SH-SY5Y (cell line): Measurements from ENCODE around the gene CHAT.

Experiments used
- GATA2 ChIP-seq: IDR thresholded peaks from 2 replicates; pipeline ENCODE4 v1.6.1; 2011; ENCODE audit warnings: mild to moderate bottlenecking, low read depth, low read length
- GATA3 ChIP-seq: IDR thresholded peaks from 2 replicates; pipeline ENCODE4 v1.6.1; 2011; ENCODE audit warnings: low read depth, mild to moderate bottlenecking, low read length, moderate library complexity

- TF ChIP-seq GATA2 (no peak), GATA3 (no peak)
These were observed 18.7 kb upstream of the CHAT start for GRCh38 chr10:49595003-49595712.
